Measurements from ENCODE around the gene DEFB118. TPM values are rescaled to one million over a fixed set of nuclear protein-coding genes. Genes with fewer than 3 reads are reported as not detected.
"Not testable (repeated sequence)": the region's sequence is repeated elsewhere in the genome, so short reads cannot be mapped to it uniquely, and the experiment has no call there.

DEFB118 gene
- total RNA-seq (not detected), polyA plus RNA-seq (not detected), total RNA-seq (not detected)

GRCh38 chr20:31368301-31368700, at the start of gene DEFB118:
TSS of gene DEFB118 (plus strand) at chr20:31368601. CDS start at chr20:31368651, 50 bp downstream.
- peaks cover 0 to 26% (median 8%) of the 10 kb centered on the region in 11 donors for H3K9me3 Mint-ChIP-seq
- H3K27me3 Mint-ChIP-seq = peaks cover 0 to 16% (median 4%) of the 10 kb centered on the region in 5 donors
- no peaks in the 10 kb centered on the region for H3K36me3 ChIP-seq (ENCODE audit: control insufficient read depth in 2 of 3, insufficient read depth in 3 of 3, low read length in 3 of 3)
- ChIA-PET POLR2A (no interaction called here), CTCF (no interaction called here)
- peaks cover 0 to 6% (median 0%) of the 10 kb centered on the region in 5 donors for H3K36me3 Mint-ChIP-seq
- H3K9me3 ChIP-seq (ENCODE audit: control insufficient read depth in 2 of 3, low read length in 3 of 3) = no peaks in the 10 kb centered on the region
- no peak within 1 kb of the TSS for H3K4me3 ChIP-seq (ENCODE audit: low read length)
- ATAC-seq (no peak), DNase-seq (no peak)
- no peaks in the 10 kb centered on the region for H3K4me1 Mint-ChIP-seq
- intact Hi-C loops (cut with micrococcal nuclease) = no loop called here
- H3K4me3 Mint-ChIP-seq = no peak within 1 kb of the TSS
- no peak within 1 kb of the TSS for H3K27ac Mint-ChIP-seq
- H3K27me3 ChIP-seq (ENCODE audit: control insufficient read depth in 2 of 2, insufficient read depth in 2 of 2, low read length in 2 of 2) = no peaks in the 10 kb centered on the region
- H3K4me1 ChIP-seq (ENCODE audit: control insufficient read depth in 2 of 2, insufficient read depth in 2 of 2, low read length in 2 of 2) = no peaks in the 10 kb centered on the region
- H3K27ac ChIP-seq (ENCODE audit: low read depth, low read length) = no peak within 1 kb of the TSS

- peaks cover 0 to 36% (median 8%) of the 10 kb centered on the region in 5 donors for H3K27me3 Mint-ChIP-seq
- Histone ChIP-seq H3K27ac (ENCODE audit: low read depth, low read length) (no peak overlapping the region), H3K27me3 (ENCODE audit: control insufficient read depth in 2 of 2, insufficient read depth in 2 of 2, low read length in 2 of 2) (no peaks in the 10 kb centered on the region), H3K36me3 (ENCODE audit: control insufficient read depth in 2 of 3, insufficient read depth in 3 of 3, low read length in 3 of 3) (no peaks in the 10 kb centered on the region), H3K4me1 (ENCODE audit: control insufficient read depth in 2 of 2, insufficient read depth in 2 of 2, low read length in 2 of 2) (no peaks in the 10 kb centered on the region), H3K9me3 (ENCODE audit: control insufficient read depth in 2 of 3, low read length in 3 of 3) (peaks cover 0 to 4% (median 0%) of the 10 kb centered on the region in 3 experiments), H3K4me3 (ENCODE audit: low read length) (no peak overlapping the region)
- no peak for ATAC-seq
- ChIA-PET CTCF (no interaction called here), POLR2A (no interaction called here)
- no peak overlapping the region for H3K27ac Mint-ChIP-seq
- intact Hi-C loops (cut with micrococcal nuclease) = no loop called here
- no peak overlapping the region for H3K4me3 Mint-ChIP-seq
- H3K9me3 Mint-ChIP-seq = peaks cover 7 to 50% (median 31%) of the 10 kb centered on the region in 11 donors
- DNase-seq = no peak
- peaks cover 0 to 24% (median 0%) of the 10 kb centered on the region in 5 donors for H3K36me3 Mint-ChIP-seq
- no peaks in the 10 kb centered on the region for H3K4me1 Mint-ChIP-seq
Measured at GRCh38 chr20:31322504-31322903, 45.9 kb upstream of the DEFB118 start.

- ATAC-seq = no peak
- peaks cover 0 to 16% (median 0%) of the 10 kb centered on the region in 5 donors for H3K36me3 Mint-ChIP-seq
- POLR2A ChIA-PET = no interaction called here
Measured at GRCh38 chr20:31330893-31331292, 37.5 kb upstream of the DEFB118 start.

GRCh38 chr20:31341470-31341869, 26.9 kb upstream of the DEFB118 start:
- DNase-seq (no peak), ATAC-seq (no peak)
- H3K4me3 Mint-ChIP-seq = no peak overlapping the region
- no peaks in the 10 kb centered on the region for H3K4me1 ChIP-seq (ENCODE audit: control insufficient read depth in 2 of 2, insufficient read depth in 2 of 2, low read length in 2 of 2)
- no peak overlapping the region for H3K27ac ChIP-seq (ENCODE audit: low read depth, low read length)
- peaks cover 0 to 11% (median 0%) of the 10 kb centered on the region in 5 donors for H3K27me3 Mint-ChIP-seq
- CTCF ChIA-PET = no interaction called here
- H3K36me3 Mint-ChIP-seq = no peaks in the 10 kb centered on the region
- intact Hi-C loops (cut with micrococcal nuclease) = no loop called here
- no peak overlapping the region for H3K4me3 ChIP-seq (ENCODE audit: low read length)
- H3K36me3 ChIP-seq (ENCODE audit: control insufficient read depth in 2 of 3, insufficient read depth in 3 of 3, low read length in 3 of 3) = no peaks in the 10 kb centered on the region
- H3K27me3 ChIP-seq (ENCODE audit: control insufficient read depth in 2 of 2, insufficient read depth in 2 of 2, low read length in 2 of 2) = no peaks in the 10 kb centered on the region
- peaks cover 0 to 16% (median 3%) of the 10 kb centered on the region in 11 donors for H3K9me3 Mint-ChIP-seq
- no peaks in the 10 kb centered on the region for H3K4me1 Mint-ChIP-seq
- no peaks in the 10 kb centered on the region for H3K9me3 ChIP-seq (ENCODE audit: control insufficient read depth in 2 of 3, low read length in 3 of 3)
- POLR2A ChIA-PET = no interaction called here
- no peak overlapping the region for H3K27ac Mint-ChIP-seq

More at GRCh38 chr20:31330893-31331292, 37.5 kb upstream of the DEFB118 start:
- Histone ChIP-seq H3K27me3 (ENCODE audit: control insufficient read depth in 2 of 2, insufficient read depth in 2 of 2, low read length in 2 of 2) (no peaks in the 10 kb centered on the region), H3K4me3 (ENCODE audit: low read length) (no peak overlapping the region), H3K4me1 (ENCODE audit: control insufficient read depth in 2 of 2, insufficient read depth in 2 of 2, low read length in 2 of 2) (no peaks in the 10 kb centered on the region), H3K27ac (ENCODE audit: low read depth, low read length) (no peak overlapping the region), H3K36me3 (ENCODE audit: control insufficient read depth in 2 of 3, insufficient read depth in 3 of 3, low read length in 3 of 3) (no peaks in the 10 kb centered on the region), H3K9me3 (ENCODE audit: control insufficient read depth in 2 of 3, low read length in 3 of 3) (no peaks in the 10 kb centered on the region)
- peaks cover 0 to 21% (median 7%) of the 10 kb centered on the region in 5 donors for H3K27me3 Mint-ChIP-seq
- H3K4me1 Mint-ChIP-seq = no peaks in the 10 kb centered on the region
- H3K27ac Mint-ChIP-seq = no peak overlapping the region
- peaks cover 3 to 25% (median 14%) of the 10 kb centered on the region in 11 donors for H3K9me3 Mint-ChIP-seq
- intact Hi-C loops (cut with micrococcal nuclease) = no loop called here
- CTCF ChIA-PET = no interaction called here
- H3K4me3 Mint-ChIP-seq = no peak overlapping the region
- DNase-seq = no peak

- Histone ChIP-seq H3K27me3 (ENCODE audit: control insufficient read depth in 2 of 2, insufficient read depth in 2 of 2, low read length in 2 of 2) (no peaks in the 10 kb centered on the region), H3K27ac (ENCODE audit: low read depth, low read length) (no peak overlapping the region), H3K4me3 (ENCODE audit: low read length) (no peak overlapping the region), H3K4me1 (ENCODE audit: control insufficient read depth in 2 of 2, insufficient read depth in 2 of 2, low read length in 2 of 2) (no peaks in the 10 kb centered on the region), H3K9me3 (ENCODE audit: control insufficient read depth in 2 of 3, low read length in 3 of 3) (no peaks in the 10 kb centered on the region), H3K36me3 (ENCODE audit: control insufficient read depth in 2 of 3, insufficient read depth in 3 of 3, low read length in 3 of 3) (no peaks in the 10 kb centered on the region)
- H3K27me3 Mint-ChIP-seq = peaks cover 0 to 14% (median 8%) of the 10 kb centered on the region in 5 donors
- intact Hi-C loops (cut with micrococcal nuclease) = no loop called here
- no peaks in the 10 kb centered on the region for H3K4me1 Mint-ChIP-seq
- H3K36me3 Mint-ChIP-seq = no peaks in the 10 kb centered on the region
- H3K4me3 Mint-ChIP-seq = no peak overlapping the region
- CTCF ChIA-PET = no interaction called here
- no peak for DNase-seq
- no peak for ATAC-seq
- peaks cover 0 to 12% (median under 1%) of the 10 kb centered on the region in 11 donors for H3K9me3 Mint-ChIP-seq
- POLR2A ChIA-PET = no interaction called here
- H3K27ac Mint-ChIP-seq = no peak overlapping the region
Measured at GRCh38 chr20:31355981-31356380, 12.4 kb upstream of the DEFB118 start.

- peaks cover 0 to 6% (median 0%) of the 10 kb centered on the region in 5 donors for H3K36me3 Mint-ChIP-seq
- peaks cover 0 to 22% (median 9%) of the 10 kb centered on the region in 11 donors for H3K9me3 Mint-ChIP-seq
- DNase-seq = no peak
- H3K4me3 Mint-ChIP-seq = no peak overlapping the region
- ChIA-PET CTCF (no interaction called here), POLR2A (no interaction called here)
- H3K27me3 Mint-ChIP-seq = peaks cover 0 to 6% (median 4%) of the 10 kb centered on the region in 5 donors
- intact Hi-C loops (cut with micrococcal nuclease) = no loop called here
- Histone ChIP-seq H3K27ac (ENCODE audit: low read depth, low read length) (no peak overlapping the region), H3K4me1 (ENCODE audit: control insufficient read depth in 2 of 2, insufficient read depth in 2 of 2, low read length in 2 of 2) (no peaks in the 10 kb centered on the region), H3K9me3 (ENCODE audit: control insufficient read depth in 2 of 3, low read length in 3 of 3) (no peaks in the 10 kb centered on the region), H3K4me3 (ENCODE audit: low read length) (no peak overlapping the region), H3K36me3 (ENCODE audit: control insufficient read depth in 2 of 3, insufficient read depth in 3 of 3, low read length in 3 of 3) (no peaks in the 10 kb centered on the region), H3K27me3 (ENCODE audit: control insufficient read depth in 2 of 2, insufficient read depth in 2 of 2, low read length in 2 of 2) (no peaks in the 10 kb centered on the region)
- ATAC-seq = no peak
- H3K4me1 Mint-ChIP-seq = no peaks in the 10 kb centered on the region
- H3K27ac Mint-ChIP-seq = no peak overlapping the region
Measured at GRCh38 chr20:31363295-31363694, 5.1 kb upstream of the DEFB118 start.

GRCh38 chr20:31364272-31364671, 4.1 kb upstream of the DEFB118 start:
- CTCF ChIA-PET; ATAC-seq; H3K4me3 ChIP-seq (ENCODE audit: low read length); H3K9me3 ChIP-seq (ENCODE audit: control insufficient read depth in 2 of 3, low read length in 3 of 3); H3K27me3 Mint-ChIP-seq; intact Hi-C loops (cut with micrococcal nuclease); H3K36me3 Mint-ChIP-seq; POLR2A ChIA-PET; H3K27me3 ChIP-seq (ENCODE audit: control insufficient read depth in 2 of 2, insufficient read depth in 2 of 2, low read length in 2 of 2); DNase-seq; H3K4me3 Mint-ChIP-seq; H3K36me3 ChIP-seq (ENCODE audit: control insufficient read depth in 2 of 3, insufficient read depth in 3 of 3, low read length in 3 of 3); H3K4me1 Mint-ChIP-seq; H3K4me1 ChIP-seq (ENCODE audit: control insufficient read depth in 2 of 2, insufficient read depth in 2 of 2, low read length in 2 of 2); H3K27ac ChIP-seq (ENCODE audit: low read depth, low read length); H3K27ac Mint-ChIP-seq: not testable (repeated sequence)
- H3K9me3 Mint-ChIP-seq = peaks cover 0 to 22% (median 9%) of the 10 kb centered on the region in 11 donors

Measured in naive thymus-derived CD4-positive, alpha-beta T cell (primary cell).